ENCODE data around the gene TM4SF1.

DNA sequence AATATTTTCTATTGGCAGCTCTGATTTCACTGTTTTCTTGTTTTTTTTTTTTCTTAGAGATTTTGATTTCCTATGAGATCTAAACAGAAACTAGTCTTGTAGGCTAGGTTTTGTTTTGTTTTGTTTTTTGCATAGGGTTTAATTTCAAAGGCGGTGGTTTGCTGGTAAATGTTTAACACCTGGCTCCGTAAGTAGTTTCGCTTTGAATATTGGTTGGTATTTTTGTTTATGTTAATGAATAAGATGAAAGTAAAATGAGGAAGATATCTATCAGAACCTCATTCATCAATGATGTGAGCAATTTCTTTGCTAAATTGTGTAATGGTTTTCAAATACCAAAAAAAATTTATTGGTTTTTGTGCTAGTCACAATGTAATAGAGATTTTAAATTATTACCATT lies 39.7 kb upstream of the TM4SF1 start:
- TF ChIP-seq EZH2 (IDR thresholded peaks at IDR 0.05; ENCODE audit: insufficient read depth, low read length): no peak
- TF ChIP-seq, protein P1, sequence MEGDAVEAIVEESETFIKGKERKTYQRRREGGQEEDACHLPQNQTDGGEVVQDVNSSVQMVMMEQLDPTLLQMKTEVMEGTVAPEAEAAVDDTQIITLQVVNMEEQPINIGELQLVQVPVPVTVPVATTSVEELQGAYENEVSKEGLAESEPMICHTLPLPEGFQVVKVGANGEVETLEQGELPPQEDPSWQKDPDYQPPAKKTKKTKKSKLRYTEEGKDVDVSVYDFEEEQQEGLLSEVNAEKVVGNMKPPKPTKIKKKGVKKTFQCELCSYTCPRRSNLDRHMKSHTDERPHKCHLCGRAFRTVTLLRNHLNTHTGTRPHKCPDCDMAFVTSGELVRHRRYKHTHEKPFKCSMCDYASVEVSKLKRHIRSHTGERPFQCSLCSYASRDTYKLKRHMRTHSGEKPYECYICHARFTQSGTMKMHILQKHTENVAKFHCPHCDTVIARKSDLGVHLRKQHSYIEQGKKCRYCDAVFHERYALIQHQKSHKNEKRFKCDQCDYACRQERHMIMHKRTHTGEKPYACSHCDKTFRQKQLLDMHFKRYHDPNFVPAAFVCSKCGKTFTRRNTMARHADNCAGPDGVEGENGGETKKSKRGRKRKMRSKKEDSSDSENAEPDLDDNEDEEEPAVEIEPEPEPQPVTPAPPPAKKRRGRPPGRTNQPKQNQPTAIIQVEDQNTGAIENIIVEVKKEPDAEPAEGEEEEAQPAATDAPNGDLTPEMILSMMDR (IDR thresholded peaks at IDR 0.05; ENCODE audit: insufficient read depth, low read depth, low read length): no peak
